NCI-H1048 (cell line): ENCODE measurements around the gene IFNGR1.

ENCODE experiments used
- DNase-seq: peaks from one replicate; lab custom pipeline; 2025; lab: John Stamatoyannopoulos, UW

The IFNGR1 gene

GRCh38 chr6:137175157-137175867, 43.9 kb downstream of the IFNGR1 start:
- no peak for DNase-seq

GRCh38 chr6:137173501-137173900, 45.7 kb downstream of the IFNGR1 start, which contains the start of gene IL22RA2:
TSS of gene IL22RA2 (minus strand) at chr6:137173644. CDS start at chr6:137161749, 11,895 bp downstream.
- DNase-seq: no peak

GRCh38 chr6:137172734-137173431, 46.3 kb downstream of the IFNGR1 start:
- no peak for DNase-seq

GRCh38 chr6:137171824-137172733, 47.1 kb downstream of the IFNGR1 start:
- DNase-seq: no peak

GRCh38 chr6:137171053-137171374, 48.2 kb downstream of the IFNGR1 start:
- DNase-seq: no peak

GRCh38 chr6:137170266-137171052, 48.7 kb downstream of the IFNGR1 start:
- DNase-seq: no peak

GRCh38 chr6:137167702-137168377, 51.3 kb downstream of the IFNGR1 start:
- DNase-seq: no peak

GRCh38 chr6:137166247-137167098, 52.7 kb downstream of the IFNGR1 start:
- no peak for DNase-seq

GRCh38 chr6:137165375-137166246, 53.6 kb downstream of the IFNGR1 start:
- DNase-seq: no peak

GRCh38 chr6:137163732-137164318, 55.4 kb downstream of the IFNGR1 start:
- no peak for DNase-seq

- no peak for DNase-seq
Observed at GRCh38 chr6:137162692-137163306, 56.4 kb downstream of the IFNGR1 start.

- no peak for DNase-seq
Observed at GRCh38 chr6:137161949-137162348, 57.2 kb downstream of the IFNGR1 start.

- DNase-seq: no peak
Observed at GRCh38 chr6:137160763-137161162, 58.4 kb downstream of the IFNGR1 start.

GRCh38 chr6:137159912-137160311, 59.3 kb downstream of the IFNGR1 start:
- no peak for DNase-seq

GRCh38 chr6:137157601-137158000, 61.6 kb downstream of the IFNGR1 start:
- DNase-seq: peak; percentile 3

- DNase-seq: no peak
Observed at GRCh38 chr6:137156650-137157049, 62.5 kb downstream of the IFNGR1 start.

GRCh38 chr6:137155830-137156229, 63.4 kb downstream of the IFNGR1 start:
- no peak for DNase-seq

- DNase-seq: no peak
Observed at GRCh38 chr6:137150072-137150471, 69.1 kb downstream of the IFNGR1 start.
